OCI-LY7 (cell line): ENCODE measurements around the gene HSPA12A. TPM values are rescaled to one million over a fixed set of nuclear protein-coding genes. Genes with fewer than 3 reads are reported as not detected.

ENCODE experiments used
- BruUV-seq: library from RNA; stranded (reverse); fragments of 400-500 nt; replicated peaks from 2 replicates; lab custom pipeline; 2021; lab: Mats Ljungman, UMichigan
- CTCF ChIA-PET: fragments of 300-600 bp; sonication (Branson Sonifier 250); formaldehyde crosslinking; loops from one replicate; lab custom pipeline; 2022; ENCODE audit warnings: antibody characterized with exemption; ENCODE audit not compliant: unreplicated experiment; lab: Charles Lee
- POLR2A ChIA-PET: fragments of 300-600 bp; sonication (Branson Sonifier 250); formaldehyde crosslinking; loops from one replicate; lab custom pipeline; 2022; ENCODE audit warnings: antibody characterized with exemption; lab: Charles Lee
- DNase-seq: peaks from one replicate; pipeline ENCODE4 v3.0.0-alpha.2; 2015; ENCODE audit warnings: low spot score
- H2AFZ ChIP-seq: fragments of 200-600 bp; sonication (generic), shearing (Covaris generic); 2 replicates; pipeline ENCODE4 v1.6.1; 2014; ENCODE audit warnings: mild to moderate bottlenecking, antibody characterized with exemption, low read length, moderate library complexity
- H3K27ac ChIP-seq: fragments of 200-600 bp; sonication (generic); 2 replicates; pipeline ENCODE4 v1.5.1; 2014; ENCODE audit warnings: mixed run types, low read depth, mild to moderate bottlenecking, moderate library complexity, low read length, inconsistent platforms; ENCODE audit not compliant: poor library complexity, severe bottlenecking
- H3K36me3 ChIP-seq: fragments of 200-600 bp; sonication (generic); 2 replicates; pipeline ENCODE4 v1.6.1; 2014; ENCODE audit warnings: mild to moderate bottlenecking, antibody characterized with exemption, low read length, moderate library complexity, mixed read lengths; ENCODE audit not compliant: insufficient read depth
- H3K4me1 ChIP-seq: fragments of 200-600 bp; sonication (generic); 2 replicates; pipeline ENCODE4 v1.5.1; 2014; ENCODE audit warnings: mild to moderate bottlenecking, low read length; ENCODE audit not compliant: insufficient read depth, poor library complexity, severe bottlenecking
- H3K4me2 ChIP-seq: fragments of 200-600 bp; sonication (generic); 2 replicates; pipeline ENCODE4 v1.6.1; 2014; ENCODE audit warnings: mild to moderate bottlenecking, low read length
- H3K4me3 ChIP-seq: fragments of 200-600 bp; sonication (generic); 2 replicates; pipeline ENCODE4 v1.5.1; 2014; ENCODE audit warnings: mild to moderate bottlenecking, low read depth, low read length; ENCODE audit not compliant: poor library complexity, severe bottlenecking
- H3K79me2 ChIP-seq: fragments of 200-600 bp; sonication (generic); 2 replicates; pipeline ENCODE4 v1.6.1; 2016; ENCODE audit warnings: low read depth, mild to moderate bottlenecking, low read length, moderate library complexity, mixed read lengths; ENCODE audit not compliant: insufficient read depth
- H3K9me2 ChIP-seq: fragments of 200-600 bp; sonication (generic); 2 replicates; pipeline ENCODE4 v1.6.1; 2016; ENCODE audit warnings: mild to moderate bottlenecking, low read length, mixed read lengths; ENCODE audit not compliant: insufficient read depth
- H3K9me3 ChIP-seq: fragments of 200-600 bp; sonication (generic); 2 replicates; pipeline ENCODE4 v1.6.1; 2014; ENCODE audit warnings: mild to moderate bottlenecking, mixed run types, low read length, mixed read lengths
- H4K20me1 ChIP-seq: fragments of 200-600 bp; sonication (generic); 2 replicates; pipeline ENCODE4 v1.6.1; 2014; ENCODE audit warnings: mild to moderate bottlenecking, antibody characterized with exemption, low read length, moderate library complexity, mixed read lengths; ENCODE audit not compliant: insufficient read depth
- EZH2phosphoT487 ChIP-seq: fragments of 200-600 bp; sonication (generic); IDR thresholded peaks from 2 replicates; pipeline ENCODE4 v1.6.1; 2018; ENCODE audit warnings: low read depth, borderline replicate concordance, mild to moderate bottlenecking, mixed run types, antibody characterized with exemption, low read length, moderate library complexity, mixed read lengths
- intact Hi-C: fragments of 100-400 bp; cut with micrococcal nuclease; formaldehyde crosslinking; loops from one replicate; pipeline ENCODE4 v1.10.0; 2022; ENCODE audit not compliant: unreplicated experiment
- total RNA-seq, 2 experiments: library from RNA; depleted of rRNA in 1 of 2; stranded (reverse); fragments of >200 nt in 1 of 2; shearing (Covaris generic) in 1 of 2; gene quantifications; 2 replicates each; pipeline ENCODE4 v1.2.3, GENCODE V29; 2014 to 2022
- TF ChIP-seq, protein P1 (sequence below): fragments of 200-600 bp; sonication (generic); conservative IDR thresholded peaks from 2 replicates; pipeline ENCODE4 v1.5.1; 2014; ENCODE audit warnings: mild to moderate bottlenecking, antibody characterized with exemption, low read length, moderate library complexity, mixed read lengths

HSPA12A gene
- total RNA-seq, 2 experiments from 2014 or later = 3.7 TPM; not detected in 1

- no peaks in the 10 kb centered on the region for H3K36me3 ChIP-seq
- no peak for DNase-seq
- H2AFZ ChIP-seq = no peak overlapping the region
- POLR2A ChIA-PET = interaction anchor here (0.7 kb wide), 1 partner anchor 472 kb away, joined by 4 read pairs; no protein-coding TSS in a partner anchor
- H3K4me1 ChIP-seq = no peaks in the 10 kb centered on the region
- H3K27ac ChIP-seq = no peak overlapping the region
- intact Hi-C loops = no loop called here
- H3K79me2 ChIP-seq = no peaks in the 10 kb centered on the region
- no peaks in the 10 kb centered on the region for H4K20me1 ChIP-seq
- CTCF ChIA-PET = no interaction called here
- no peaks in the 10 kb centered on the region for H3K9me3 ChIP-seq
- H3K4me3 ChIP-seq = no peak overlapping the region
- H3K4me2 ChIP-seq = no peak overlapping the region
- TF ChIP-seq, protein P1, sequence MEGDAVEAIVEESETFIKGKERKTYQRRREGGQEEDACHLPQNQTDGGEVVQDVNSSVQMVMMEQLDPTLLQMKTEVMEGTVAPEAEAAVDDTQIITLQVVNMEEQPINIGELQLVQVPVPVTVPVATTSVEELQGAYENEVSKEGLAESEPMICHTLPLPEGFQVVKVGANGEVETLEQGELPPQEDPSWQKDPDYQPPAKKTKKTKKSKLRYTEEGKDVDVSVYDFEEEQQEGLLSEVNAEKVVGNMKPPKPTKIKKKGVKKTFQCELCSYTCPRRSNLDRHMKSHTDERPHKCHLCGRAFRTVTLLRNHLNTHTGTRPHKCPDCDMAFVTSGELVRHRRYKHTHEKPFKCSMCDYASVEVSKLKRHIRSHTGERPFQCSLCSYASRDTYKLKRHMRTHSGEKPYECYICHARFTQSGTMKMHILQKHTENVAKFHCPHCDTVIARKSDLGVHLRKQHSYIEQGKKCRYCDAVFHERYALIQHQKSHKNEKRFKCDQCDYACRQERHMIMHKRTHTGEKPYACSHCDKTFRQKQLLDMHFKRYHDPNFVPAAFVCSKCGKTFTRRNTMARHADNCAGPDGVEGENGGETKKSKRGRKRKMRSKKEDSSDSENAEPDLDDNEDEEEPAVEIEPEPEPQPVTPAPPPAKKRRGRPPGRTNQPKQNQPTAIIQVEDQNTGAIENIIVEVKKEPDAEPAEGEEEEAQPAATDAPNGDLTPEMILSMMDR = no peak
- no peak for TF ChIP-seq EZH2phosphoT487
- no TSS peak for BruUV-seq
- no peaks in the 10 kb centered on the region for H3K9me2 ChIP-seq
Measured at GRCh38 chr10:116723428-116724281, 18.7 kb downstream of the HSPA12A start.

- TF ChIP-seq EZH2phosphoT487 = no peak
- TF ChIP-seq, protein P1 = no peak
- CTCF ChIA-PET = interaction anchor here (0.5 kb wide), 1 partner anchor 10 kb away, joined by 3 read pairs; no protein-coding TSS in a partner anchor
- no peak overlapping the region for H3K4me2 ChIP-seq
Measured at GRCh38 chr10:116722736-116723427, 19.5 kb downstream of the HSPA12A start.

More at GRCh38 chr10:116722736-116723427, 19.5 kb downstream of the HSPA12A start:
- Histone ChIP-seq H3K36me3 (no peaks in the 10 kb centered on the region), H3K79me2 (no peaks in the 10 kb centered on the region), H3K9me2 (no peaks in the 10 kb centered on the region), H2AFZ (no peak overlapping the region), H4K20me1 (no peaks in the 10 kb centered on the region), H3K9me3 (no peaks in the 10 kb centered on the region), H3K4me1 (no peaks in the 10 kb centered on the region), H3K27ac (no peak overlapping the region), H3K4me3 (no peak overlapping the region)
- intact Hi-C loops = no loop called here
- no peak for DNase-seq
- no TSS peak for BruUV-seq
- POLR2A ChIA-PET = interaction anchor here (0.7 kb wide), 1 partner anchor 472 kb away, joined by 4 read pairs; no protein-coding TSS in a partner anchor
